HG02588 (cell line): ENCODE results near the gene ADGRB3.

Source experiments
- ATAC-seq: cut with Tn5 transposase; IDR thresholded peaks from one replicate; pipeline ENCODE4 v1.9.1; 2021; ENCODE audit warnings: mild to moderate bottlenecking, moderate library complexity; ENCODE audit not compliant: unreplicated experiment

Gene ADGRB3

DNA sequence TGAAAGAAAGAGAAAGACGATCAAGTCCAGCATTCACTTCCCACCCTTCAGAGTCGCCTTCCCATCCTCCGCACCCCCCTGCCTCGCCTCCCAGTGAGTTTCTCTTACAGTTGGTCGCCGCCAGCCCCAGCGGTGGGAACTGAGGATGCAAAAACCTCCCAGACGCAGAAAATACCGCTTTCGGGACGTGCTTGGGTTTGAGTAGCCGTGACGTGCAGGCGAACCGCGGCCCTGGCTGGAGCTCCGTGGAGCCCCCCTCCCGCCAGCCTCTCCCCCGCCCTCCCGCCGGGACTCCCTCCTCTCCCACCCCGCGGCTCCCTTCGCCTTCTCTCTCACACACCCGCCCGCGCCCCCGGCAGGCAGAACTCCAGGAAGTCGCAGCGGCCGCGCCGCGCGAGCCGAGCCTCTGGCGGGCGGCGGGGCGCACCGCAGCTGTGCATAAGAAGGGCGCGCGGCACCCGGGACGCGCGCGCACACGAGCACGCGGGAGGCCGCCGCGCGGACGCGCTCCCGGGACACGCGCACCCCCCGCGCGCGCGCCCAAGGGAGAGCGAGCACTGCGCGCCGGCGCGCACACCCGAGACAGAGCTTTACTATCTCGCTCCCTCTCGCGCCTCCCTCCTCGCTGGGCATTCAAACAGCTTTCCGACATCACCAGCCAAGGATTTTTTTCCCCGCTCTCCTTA lies at the start of gene ADGRB3:
Gene ADGRB3, plus strand, starts transcription at position 557 of the 686 bp plus-strand sequence. CDS start 3,394 bp downstream, outside the sequence.
- ATAC-seq = peak; percentile 75

GRCh38 chr6:68593558-68593957 lies 41.5 kb upstream of the ADGRB3 start:
- no peak for ATAC-seq

DNA sequence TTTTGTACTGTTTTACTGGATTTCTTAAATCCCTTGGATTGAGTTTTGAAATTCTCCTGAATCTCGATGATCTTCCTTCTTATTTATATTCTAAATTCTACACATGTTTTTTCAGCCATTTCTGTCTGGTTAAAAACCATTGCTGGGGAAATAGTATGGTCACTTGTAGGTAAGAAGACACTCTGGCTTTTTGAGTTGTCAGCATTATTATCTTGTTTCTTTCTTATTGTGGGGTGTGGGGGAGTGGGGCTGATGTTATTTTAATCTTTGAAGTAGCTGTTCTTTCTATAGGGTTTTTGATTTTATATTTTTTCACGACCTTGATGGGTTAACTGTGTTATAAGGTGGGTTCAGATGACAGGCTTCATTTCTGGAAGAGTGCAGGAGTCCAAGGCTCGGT lies 37.4 kb upstream of the ADGRB3 start:
- ATAC-seq = no peak

DNA sequence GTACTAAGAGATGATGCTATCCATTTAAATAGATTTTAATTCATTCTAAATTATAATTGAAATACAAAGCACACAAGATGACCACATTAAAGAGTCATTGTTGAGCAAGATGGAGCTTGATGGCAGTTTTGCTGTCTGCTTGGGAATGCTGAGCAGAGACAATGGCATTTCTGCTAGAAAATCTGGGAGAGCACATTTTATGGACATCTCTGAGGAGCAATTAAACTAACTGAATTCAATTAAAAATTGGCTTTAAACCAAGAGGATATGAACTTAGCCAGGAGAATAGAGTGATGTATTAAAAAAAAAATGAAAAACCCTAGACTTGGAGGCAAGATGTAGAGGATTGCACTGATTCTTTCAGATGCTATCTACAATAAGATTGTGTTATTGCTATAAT lies 19.1 kb upstream of the ADGRB3 start:
- ATAC-seq = no peak

GRCh38 chr6:68625998-68626397 lies 9.1 kb upstream of the ADGRB3 start:
- no peak for ATAC-seq

DNA sequence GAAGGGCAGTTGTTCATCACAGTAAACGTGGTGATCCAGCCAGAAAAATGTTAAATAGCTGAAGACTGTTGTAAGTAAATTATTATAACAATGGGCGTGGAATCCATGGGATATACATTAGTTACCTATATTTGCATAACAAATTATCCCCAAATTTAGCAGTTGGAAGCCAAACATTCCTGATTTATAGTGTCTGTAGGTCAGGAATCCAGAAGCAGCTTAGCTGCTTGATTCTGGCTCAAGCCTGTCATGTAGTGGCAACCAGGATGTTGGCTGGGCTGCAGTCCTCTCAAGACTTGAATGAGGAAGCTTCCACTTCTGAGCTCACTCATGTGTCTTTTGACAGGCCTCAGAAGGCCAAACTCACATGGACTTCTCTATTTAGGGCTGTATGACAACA lies 6.9 kb upstream of the ADGRB3 start:
- ATAC-seq = no peak

DNA sequence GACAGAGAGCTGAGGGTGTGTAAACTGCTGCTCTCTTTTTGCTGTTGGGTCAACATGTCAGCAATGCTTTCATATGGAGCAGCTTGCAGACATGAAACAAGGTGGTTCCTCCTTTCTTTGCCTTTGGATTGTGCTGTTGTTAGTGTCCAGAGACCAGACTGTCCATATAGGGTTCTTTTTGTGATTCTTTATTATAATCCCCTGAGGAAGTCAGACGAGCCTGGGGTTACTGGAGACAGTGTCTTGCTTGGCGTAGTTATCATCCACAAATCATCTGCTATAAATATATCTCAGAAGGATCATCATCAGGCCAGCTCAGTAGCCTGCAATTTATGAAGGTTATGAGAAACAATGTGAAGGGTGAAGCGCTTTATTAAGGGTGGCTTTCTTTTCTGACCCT lies 2.3 kb upstream of the ADGRB3 start:
- ATAC-seq = no peak

GRCh38 chr6:68633281-68633971 lies 1.7 kb upstream of the ADGRB3 start:
- ATAC-seq = no peak

DNA sequence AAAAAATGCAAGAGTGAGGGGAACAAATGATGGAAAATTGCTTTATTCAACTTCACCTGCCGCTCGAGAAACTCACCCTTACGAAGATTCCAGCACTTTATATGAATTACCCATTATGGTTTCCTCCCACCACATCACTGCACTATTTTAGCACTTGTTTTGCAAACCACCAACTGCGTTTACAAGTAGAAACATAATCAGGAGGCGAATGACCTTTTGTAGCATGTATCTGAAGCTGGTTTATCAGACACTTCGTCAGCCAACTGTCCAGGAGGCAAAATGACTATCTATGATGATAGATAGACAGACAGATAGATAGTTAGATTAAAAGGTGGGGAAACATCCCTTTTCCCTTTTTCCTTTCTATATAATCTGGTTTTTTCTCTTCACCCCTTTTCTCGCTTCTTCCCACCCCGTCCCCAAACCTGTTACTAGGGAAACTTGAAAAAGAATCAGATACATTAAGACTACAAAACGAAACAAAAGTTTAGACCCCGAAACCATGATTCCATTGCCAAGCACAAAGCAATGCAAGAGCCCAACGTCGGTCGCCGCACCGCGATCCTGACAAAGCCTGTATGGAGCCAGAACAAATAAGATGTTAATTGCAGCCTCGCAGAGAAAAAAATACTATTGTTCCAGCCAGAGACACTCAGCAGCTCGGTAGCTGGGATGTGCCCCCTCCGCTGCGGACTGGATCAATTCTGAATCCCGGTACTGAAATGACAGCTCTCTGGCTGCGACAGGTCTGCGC lies 933 bp upstream of the ADGRB3 start:
- ATAC-seq = no peak

- peak; percentile 19 for ATAC-seq
These were observed 277 bp downstream of the ADGRB3 start for GRCh38 chr6:68635412-68635705.

DNA sequence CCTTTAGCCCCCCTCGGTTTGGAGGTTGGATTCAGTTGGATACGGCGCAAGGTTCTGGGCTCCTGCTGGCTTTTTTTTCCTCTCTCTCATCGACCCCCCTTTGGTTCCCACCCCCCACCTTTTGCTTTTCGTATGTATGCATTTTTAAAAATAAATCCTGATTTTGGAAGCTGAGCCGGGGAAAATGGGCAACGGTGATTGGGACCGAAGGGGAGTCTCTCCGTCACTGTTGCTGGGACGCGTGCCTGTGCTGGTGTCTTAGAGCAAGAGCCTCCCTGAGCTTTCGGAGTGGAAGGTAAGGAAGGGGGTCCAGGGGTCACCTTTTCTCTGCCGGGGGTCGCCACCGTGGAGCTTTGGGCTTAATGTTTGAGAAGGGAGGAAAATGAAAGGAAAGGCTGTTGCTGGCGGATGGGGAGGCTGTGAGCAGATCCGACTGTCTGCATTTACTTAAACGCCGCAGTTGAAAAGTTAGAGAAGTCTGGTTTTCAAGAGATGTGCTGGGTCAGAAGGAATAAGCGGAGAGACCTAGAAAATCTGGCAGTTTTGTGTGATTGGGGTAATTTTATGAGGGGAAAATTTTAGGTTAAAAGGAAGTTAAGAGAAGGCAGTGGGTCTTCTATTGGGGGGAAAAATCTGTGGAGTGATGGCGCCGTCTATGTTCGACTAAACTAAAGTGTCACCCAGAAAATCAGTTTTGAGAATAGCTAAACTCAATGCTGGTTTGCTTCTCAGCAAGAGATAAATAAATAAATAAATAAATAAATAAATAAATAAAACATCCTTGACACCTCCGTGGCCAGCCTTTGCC lies 828 bp downstream of the ADGRB3 start:
- no peak for ATAC-seq

GRCh38 chr6:68636666-68637065 lies 1.6 kb downstream of the ADGRB3 start:
- no peak for ATAC-seq

GRCh38 chr6:68637071-68637470 lies 2.0 kb downstream of the ADGRB3 start:
- no peak for ATAC-seq

DNA sequence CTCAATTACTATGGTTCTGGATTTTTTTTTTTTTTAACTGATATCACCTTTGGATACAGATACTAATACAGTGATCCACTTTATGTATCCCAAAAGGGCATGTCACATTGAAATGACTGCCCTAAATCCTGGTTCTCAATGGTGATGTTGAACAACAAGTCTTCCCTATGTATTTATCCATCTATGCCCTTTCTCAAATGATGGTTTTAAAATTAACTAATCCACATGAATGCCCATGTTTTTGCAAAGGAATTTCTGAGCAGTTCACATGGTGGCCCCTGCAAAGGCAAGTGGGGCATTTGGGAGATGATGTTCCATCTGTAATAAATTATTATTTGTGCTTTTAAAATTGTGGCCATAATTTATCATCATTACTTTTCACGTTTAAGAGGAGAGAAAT lies 2.7 kb downstream of the ADGRB3 start:
- ATAC-seq = no peak

DNA sequence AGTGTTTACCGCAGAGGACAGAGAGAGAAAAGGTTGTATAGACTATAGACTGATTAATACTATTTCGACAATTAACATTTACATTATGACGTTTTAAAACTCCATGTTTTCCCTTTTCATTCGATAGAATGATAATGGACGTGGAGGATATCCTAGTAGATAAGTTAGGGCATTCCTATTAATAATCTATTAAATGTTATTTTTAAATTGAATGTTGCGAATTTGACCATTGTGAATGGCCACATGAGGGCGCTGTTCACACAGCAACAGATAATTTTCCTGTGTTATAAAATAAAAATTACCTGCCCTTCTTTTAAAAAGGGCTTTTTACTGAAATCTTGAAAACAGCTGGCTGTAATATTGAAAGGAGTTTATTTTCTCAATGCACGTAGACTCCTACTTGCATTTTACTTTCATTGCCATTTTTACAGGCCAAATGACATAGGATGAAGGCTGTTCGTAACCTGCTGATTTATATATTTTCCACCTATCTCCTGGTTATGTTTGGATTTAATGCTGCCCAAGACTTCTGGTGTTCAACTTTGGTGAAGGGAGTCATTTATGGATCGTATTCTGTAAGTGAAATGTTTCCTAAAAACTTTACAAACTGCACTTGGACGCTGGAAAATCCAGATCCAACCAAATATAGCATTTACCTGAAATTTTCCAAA lies 3.3 kb downstream of the ADGRB3 start:
- no peak for ATAC-seq

DNA sequence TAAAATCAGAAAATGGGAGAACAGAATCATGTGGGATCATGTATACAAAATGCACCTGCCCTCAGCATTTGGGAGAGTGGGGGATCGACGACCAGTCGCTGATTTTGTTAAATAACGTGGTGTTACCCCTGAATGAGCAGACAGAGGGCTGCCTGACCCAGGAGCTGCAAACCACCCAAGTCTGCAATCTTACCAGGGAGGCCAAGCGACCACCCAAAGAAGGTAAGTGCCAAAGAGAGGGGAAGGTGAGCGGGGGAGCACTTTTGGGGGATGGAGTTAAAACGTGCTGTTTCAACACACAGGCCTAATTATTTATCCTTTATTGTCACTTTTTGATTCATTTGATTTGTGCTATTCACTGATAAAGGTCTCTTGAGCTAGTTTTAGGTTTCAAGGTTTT lies 4.1 kb downstream of the ADGRB3 start:
- no peak for ATAC-seq

- no peak for ATAC-seq
These were observed 4.9 kb downstream of the ADGRB3 start for GRCh38 chr6:68639826-68640490.

GRCh38 chr6:68640491-68640835 lies 5.4 kb downstream of the ADGRB3 start:
- ATAC-seq = no peak

GRCh38 chr6:68641172-68641571 lies 6.1 kb downstream of the ADGRB3 start:
- ATAC-seq = no peak

DNA sequence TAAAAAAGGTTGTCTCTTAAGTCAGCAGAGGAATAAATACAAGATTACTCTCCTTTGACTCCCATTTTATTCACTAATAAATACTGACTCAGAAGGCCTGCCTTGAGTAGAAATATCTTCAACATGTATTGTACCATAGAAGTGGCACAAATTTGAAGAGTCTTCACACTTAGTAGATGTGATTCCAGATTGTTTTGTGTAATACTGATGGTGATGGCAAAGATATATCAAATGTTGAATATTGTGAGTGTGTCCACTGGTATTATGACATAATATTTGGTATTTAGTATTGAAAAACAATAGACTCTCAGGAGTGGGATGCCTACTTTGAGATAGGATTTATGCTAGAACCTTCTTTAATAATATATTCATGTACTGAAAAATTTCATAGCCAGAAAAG lies 7.0 kb downstream of the ADGRB3 start:
- no peak for ATAC-seq
